ENCODE measurements around the gene MBNL1. TPM values are rescaled to one million over a fixed set of nuclear protein-coding genes. Genes with fewer than 3 reads are reported as not detected.
A peak's percentile ranks its signal among the peaks of the same experiment; 100 is the strongest.

Gene MBNL1
- total and polyA plus RNA-seq, 2 of the 13 experiments (the other 11 are each of a cell fraction or from before 2014, with no cell fraction given) = 27.1 to 55.4 TPM

GRCh38 chr3:152282813-152283212 lies 14.1 kb downstream of the MBNL1 start:
- peak; percentile 40; the same call in 2 of the 3 replicates for ATAC-seq
- H3K27me3 ChIP-seq (ENCODE audit: control insufficient read depth in 1 of 2, insufficient read depth in 2 of 2, low read length in 2 of 2) = no peaks in the 10 kb centered on the region
- H2AFZ ChIP-seq (ENCODE audit: low read length) = no peak overlapping the region
- TF ChIP-seq ZNF333 (CRISPR knock-in tag; IDR thresholded peaks at IDR 0.05; ENCODE audit: borderline replicate concordance) = no peak
- TF ChIP-seq ZNF251 (CRISPR knock-in tag; IDR thresholded peaks at IDR 0.05) = no peak
- no peak for TF ChIP-seq CBX5 (CRISPR knock-in tag; IDR thresholded peaks at IDR 0.05; ENCODE audit: borderline replicate concordance)
- TF ChIP-seq ETS1 (CRISPR knock-in tag; IDR thresholded peaks at IDR 0.05) = no peak
- TF ChIP-seq ZFP1 (CRISPR knock-in tag; IDR thresholded peaks at IDR 0.05) = no peak
- 88% methylated on average over 1 of the region's 1 CpG for WGBS (ENCODE audit: low lambda C conversion rate)
- H3K27ac ChIP-seq (ENCODE audit: extremely low read length, insufficient read depth, low read length) = no peak overlapping the region
- intact Hi-C loops (cut with micrococcal nuclease; ENCODE audit: unreplicated experiment) (no loop called here), in situ Hi-C loops (cut with HindIII; ENCODE audit: extremely low pct_ligation_motif_present, low pct_unique_long_range_greater_than_20kb) (no loop called here)
- CTCF ChIA-PET (ENCODE audit: low intra/inter-chr PET ratio, low total read pairs) = no interaction called here
- no peak overlapping the region for H3K9ac ChIP-seq (ENCODE audit: insufficient read depth, low read depth, low read length)
- no peak for FAIRE-seq
- H3K9me3 ChIP-seq (ENCODE audit: low read length) = no peaks in the 10 kb centered on the region
- POLR2A ChIA-PET = no interaction called here
- peaks cover 92% of the 10 kb centered on the region for H3K79me2 ChIP-seq (ENCODE audit: insufficient read depth, low read length)
- peaks cover 5% of the 10 kb centered on the region; the same call in 1 of the 2 replicates for H4K20me1 ChIP-seq (ENCODE audit: insufficient read depth, low read length)
- BruUV-seq (replicated peaks) = no TSS peak
- H3K4me3 ChIP-seq (replicated peaks in 1 of 3; ENCODE audit: insufficient read depth in 1 of 3, low read depth in 2 of 3, low read length in 3 of 3) = no peak overlapping the region
- no peaks in the 10 kb centered on the region for H3K36me3 ChIP-seq (replicated peaks in 1 of 2; ENCODE audit: control insufficient read depth in 1 of 2, insufficient read depth in 2 of 2, low read length in 2 of 2)
- H3K4me1 ChIP-seq (ENCODE audit: insufficient read depth, low read length) = peaks cover 43% of the 10 kb centered on the region
- H3K4me2 ChIP-seq (ENCODE audit: low read depth, low read length) = no peak overlapping the region
- no peak for DNase-seq (ENCODE audit: low spot score)

GRCh38 chr3:152283492-152284381 lies 15.0 kb downstream of the MBNL1 start:
- peak; percentile 55 for ATAC-seq
- intact Hi-C loops (cut with micrococcal nuclease; ENCODE audit: unreplicated experiment) = no loop called here
- H3K27ac ChIP-seq (ENCODE audit: extremely low read length, insufficient read depth, low read length) = no peak overlapping the region
- H3K79me2 ChIP-seq (ENCODE audit: insufficient read depth, low read length) = peaks cover 92% of the 10 kb centered on the region
- H3K4me2 ChIP-seq (ENCODE audit: low read depth, low read length) = no peak overlapping the region
- H4K20me1 ChIP-seq (ENCODE audit: insufficient read depth, low read length) = peaks cover 5% of the 10 kb centered on the region; the same call in 1 of the 2 replicates
- TF ChIP-seq ZNF136 (CRISPR knock-in tag; IDR thresholded peaks at IDR 0.05; ENCODE audit: low read depth) = no peak
- no peak for TF ChIP-seq XRCC5 (optimal IDR thresholded peaks at IDR 0.05; ENCODE audit: low read length)
- no peak for TF ChIP-seq ZNF17 (CRISPR knock-in tag; IDR thresholded peaks at IDR 0.05)
- TF ChIP-seq HNRNPK (IDR thresholded peaks at IDR 0.05; ENCODE audit: low read depth, low read length, poor library complexity, severe bottlenecking) = no peak
- TF ChIP-seq HMG20A (CRISPR knock-in tag; IDR thresholded peaks at IDR 0.05; ENCODE audit: borderline replicate concordance) = no peak
- no peak for TF ChIP-seq ZNF75D (CRISPR knock-in tag; IDR thresholded peaks at IDR 0.05; ENCODE audit: borderline replicate concordance)
- TF ChIP-seq EZH2 (conservative IDR thresholded peaks at IDR 0.05; ENCODE audit: low read depth, low read length) = no peak
- no peak for TF ChIP-seq NAIF1 (CRISPR knock-in tag; IDR thresholded peaks at IDR 0.05; ENCODE audit: borderline replicate concordance)
- no peak for TF ChIP-seq PCBP1 (IDR thresholded peaks at IDR 0.05; ENCODE audit: borderline replicate concordance, low read depth, low read length)
- H3K9me3 ChIP-seq (ENCODE audit: low read length) = no peaks in the 10 kb centered on the region
- 96% methylated on average over 2 of the region's 2 CpGs for WGBS (ENCODE audit: low lambda C conversion rate)
- DNase-seq (ENCODE audit: low spot score) = no peak
- H3K36me3 ChIP-seq (replicated peaks in 1 of 2; ENCODE audit: control insufficient read depth in 1 of 2, insufficient read depth in 2 of 2, low read length in 2 of 2) = no peaks in the 10 kb centered on the region
- no peak overlapping the region for H2AFZ ChIP-seq (ENCODE audit: low read length)
- FAIRE-seq = no peak
- H3K27me3 ChIP-seq (ENCODE audit: control insufficient read depth in 1 of 2, insufficient read depth in 2 of 2, low read length in 2 of 2) = no peaks in the 10 kb centered on the region
- in situ Hi-C loops (cut with HindIII; ENCODE audit: extremely low pct_ligation_motif_present, low pct_unique_long_range_greater_than_20kb) = no loop called here
- CTCF ChIA-PET (ENCODE audit: low intra/inter-chr PET ratio, low total read pairs) = no interaction called here
- BruUV-seq (replicated peaks) = no TSS peak
- no peak overlapping the region for H3K9ac ChIP-seq (ENCODE audit: insufficient read depth, low read depth, low read length)
- H3K4me1 ChIP-seq (ENCODE audit: insufficient read depth, low read length) = peaks cover 40% of the 10 kb centered on the region
- H3K4me3 ChIP-seq (replicated peaks in 1 of 3; ENCODE audit: insufficient read depth in 1 of 3, low read depth in 2 of 3, low read length in 3 of 3) = no peak overlapping the region
- POLR2A ChIA-PET = no interaction called here
